ENCODE measurements around the gene KCNJ18. TPM values are rescaled to one million over a fixed set of nuclear protein-coding genes. Genes with fewer than 3 reads are reported as not detected.
A peak's percentile ranks its signal among the peaks of the same experiment; 100 is the strongest.
"Not testable (repeated sequence)": the region's sequence is repeated elsewhere in the genome, so short reads cannot be mapped to it uniquely, and the experiment has no call there.

The KCNJ18 gene
- total and polyA plus RNA-seq, 5 donors: not detected

GRCh38 chr17:21673451-21674241 lies 18.7 kb upstream of the KCNJ18 start:
- WGBS: 84% methylated on average over 31 of the region's 31 CpGs
- H3K27me3 ChIP-seq (ENCODE audit: control insufficient read depth, insufficient read depth); H3K4me3 ChIP-seq (ENCODE audit: low read length); DNase-seq; H3K4me1 ChIP-seq (ENCODE audit: control insufficient read depth, insufficient read depth, low read length); H3K27ac ChIP-seq (ENCODE audit: low read length); H3K9me3 ChIP-seq (ENCODE audit: control insufficient read depth, low read length); intact Hi-C loops (cut with DNase I); ATAC-seq: not testable (repeated sequence)

DNA sequence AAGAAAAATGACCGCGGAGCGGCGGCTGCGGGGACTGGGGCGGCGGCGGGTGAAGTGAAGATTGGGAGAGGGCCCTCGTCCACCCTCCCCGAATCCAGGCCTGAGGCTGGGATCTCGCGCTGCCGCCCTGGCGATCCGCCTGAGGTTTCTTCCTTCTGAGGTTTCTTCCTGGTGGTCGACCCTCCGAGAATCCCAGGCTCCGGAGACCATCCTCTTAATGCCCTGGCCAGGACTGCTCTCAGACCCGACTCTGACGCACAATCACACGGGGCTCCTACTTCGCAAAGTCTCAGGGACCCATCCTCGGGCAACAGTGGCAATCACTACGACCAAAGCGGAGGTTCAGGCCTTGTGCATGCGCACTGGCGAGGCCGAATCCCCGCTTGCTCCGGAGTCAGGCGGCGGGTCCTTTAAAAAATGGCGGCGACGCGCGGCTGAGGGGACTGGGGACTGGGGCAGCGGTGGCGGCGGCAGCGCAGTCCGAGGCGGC lies 18.0 kb upstream of the KCNJ18 start:
- DNase-seq (no peak), ATAC-seq (peak in 1 of 2 donors; percentile 41)
- H3K27ac ChIP-seq (ENCODE audit: low read length): no peak overlapping the region
- no peaks in the 10 kb centered on the region for H3K9me3 ChIP-seq (ENCODE audit: control insufficient read depth, low read length)
- intact Hi-C loops (cut with DNase I): no loop called here
- H3K27me3 ChIP-seq (ENCODE audit: control insufficient read depth, insufficient read depth): no peaks in the 10 kb centered on the region
- H3K4me1 ChIP-seq (ENCODE audit: control insufficient read depth, insufficient read depth, low read length): no peaks in the 10 kb centered on the region
- no peak overlapping the region for H3K4me3 ChIP-seq (ENCODE audit: low read length)
- WGBS: 82% methylated on average over 43 of the region's 43 CpGs

- H3K4me1 ChIP-seq (ENCODE audit: control insufficient read depth, insufficient read depth, low read length); intact Hi-C loops (cut with DNase I); H3K4me3 ChIP-seq (ENCODE audit: low read length); ATAC-seq; H3K27ac ChIP-seq (ENCODE audit: low read length); DNase-seq; H3K27me3 ChIP-seq (ENCODE audit: control insufficient read depth, insufficient read depth); H3K9me3 ChIP-seq (ENCODE audit: control insufficient read depth, low read length): not testable (repeated sequence)
- 75% methylated on average over 17 of the region's 17 CpGs for whole genome bisulfite sequencing
These were observed 17.2 kb upstream of the KCNJ18 start for GRCh38 chr17:21674891-21675738.

DNA sequence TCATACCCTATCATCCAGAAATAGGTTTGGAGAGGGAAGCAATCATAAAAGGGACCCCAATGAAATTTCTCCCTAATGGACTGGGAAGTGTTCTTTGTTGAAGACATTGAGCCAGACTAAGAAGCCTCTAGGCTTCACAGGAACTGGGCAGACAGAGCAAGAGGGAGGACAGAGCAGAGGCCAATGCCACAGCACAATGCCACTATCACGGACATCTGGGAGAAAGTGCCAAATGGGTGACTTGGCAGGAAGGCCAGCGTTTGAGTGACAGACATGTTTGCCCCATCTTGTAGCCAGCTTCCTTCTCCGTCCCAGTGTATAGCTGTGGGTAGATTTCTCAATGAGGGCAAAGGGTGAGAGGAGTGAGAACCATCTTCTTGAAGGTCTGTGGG lies 16.6 kb upstream of the KCNJ18 start:
- 81% methylated on average over 3 of the region's 3 CpGs for WGBS
- H3K9me3 ChIP-seq (ENCODE audit: control insufficient read depth, low read length); intact Hi-C loops (cut with DNase I); ATAC-seq; DNase-seq; H3K27ac ChIP-seq (ENCODE audit: low read length); H3K27me3 ChIP-seq (ENCODE audit: control insufficient read depth, insufficient read depth); H3K4me1 ChIP-seq (ENCODE audit: control insufficient read depth, insufficient read depth, low read length); H3K4me3 ChIP-seq (ENCODE audit: low read length): not testable (repeated sequence)

DNA sequence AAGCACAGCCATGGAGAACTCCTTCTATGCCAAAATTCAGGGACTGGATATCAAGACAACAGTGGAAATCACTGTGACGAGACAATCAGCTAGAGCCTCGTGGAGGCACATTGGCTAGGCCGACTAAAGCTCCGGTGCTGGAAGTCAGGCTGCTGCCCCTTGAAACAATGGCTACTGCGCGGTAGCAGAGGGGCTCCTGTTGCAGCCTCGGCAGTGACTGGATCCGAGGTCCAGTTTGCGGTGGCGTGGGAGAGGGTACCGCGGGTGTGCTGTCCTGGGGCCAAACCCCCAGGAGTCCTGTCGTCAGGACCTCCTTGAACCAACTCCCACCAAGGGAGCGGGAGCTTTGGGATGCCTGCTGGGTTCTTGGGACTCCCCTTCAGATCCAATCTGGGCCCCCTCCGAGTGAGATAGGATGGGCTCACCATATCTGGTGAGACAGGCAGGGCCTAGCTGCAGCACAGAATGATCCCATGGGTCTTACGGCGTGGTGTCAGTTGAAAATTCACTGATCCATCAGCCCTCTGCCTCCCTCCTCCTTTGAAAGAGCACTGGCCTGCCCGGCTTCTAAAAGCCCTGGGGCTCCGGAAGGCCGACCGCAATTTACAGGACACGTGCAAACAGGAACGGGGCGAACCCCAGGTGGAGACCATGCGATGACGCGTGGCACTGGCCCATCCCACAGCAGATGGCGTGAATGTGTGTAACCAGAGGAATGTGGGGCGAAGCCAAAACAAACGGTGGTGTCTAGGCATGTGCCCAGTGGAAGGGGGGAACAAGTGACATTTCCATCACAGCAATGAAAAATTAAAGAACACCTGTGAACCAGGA lies 15.8 kb upstream of the KCNJ18 start:
- intact Hi-C loops (cut with DNase I): no loop called here
- H3K4me3 ChIP-seq (ENCODE audit: low read length): no peak overlapping the region
- 82% methylated on average over 30 of the region's 30 CpGs for WGBS
- H3K9me3 ChIP-seq (ENCODE audit: control insufficient read depth, low read length): no peaks in the 10 kb centered on the region
- H3K4me1 ChIP-seq (ENCODE audit: control insufficient read depth, insufficient read depth, low read length): no peaks in the 10 kb centered on the region
- H3K27me3 ChIP-seq (ENCODE audit: control insufficient read depth, insufficient read depth): no peaks in the 10 kb centered on the region
- H3K27ac ChIP-seq (ENCODE audit: low read length): no peak overlapping the region
- DNase-seq (peak in 1 of 3 donors; percentile 37), ATAC-seq (peak in 1 of 2 donors; percentile 41)

GRCh38 chr17:21677126-21677910 lies 15.0 kb upstream of the KCNJ18 start:
- peak in 1 of 3 donors; percentile 17 for DNase-seq
- Histone ChIP-seq H3K9me3 (ENCODE audit: control insufficient read depth, low read length) (no peaks in the 10 kb centered on the region), H3K4me1 (ENCODE audit: control insufficient read depth, insufficient read depth, low read length) (no peaks in the 10 kb centered on the region), H3K4me3 (ENCODE audit: low read length) (no peak overlapping the region), H3K27me3 (ENCODE audit: control insufficient read depth, insufficient read depth) (no peaks in the 10 kb centered on the region), H3K27ac (ENCODE audit: low read length) (no peak overlapping the region)
- no peak for ATAC-seq
- WGBS: 68% methylated on average over 15 of the region's 15 CpGs
- intact Hi-C loops (cut with DNase I): no loop called here

GRCh38 chr17:21677911-21678310 lies 14.4 kb upstream of the KCNJ18 start:
- Histone ChIP-seq H3K27ac (ENCODE audit: low read length) (no peak overlapping the region), H3K4me3 (ENCODE audit: low read length) (no peak overlapping the region), H3K4me1 (ENCODE audit: control insufficient read depth, insufficient read depth, low read length) (no peaks in the 10 kb centered on the region), H3K9me3 (ENCODE audit: control insufficient read depth, low read length) (no peaks in the 10 kb centered on the region), H3K27me3 (ENCODE audit: control insufficient read depth, insufficient read depth) (no peaks in the 10 kb centered on the region)
- DNase-seq (no peak), ATAC-seq (no peak)
- intact Hi-C loops (cut with DNase I): no loop called here
- WGBS: 75% methylated on average over 17 of the region's 17 CpGs

GRCh38 chr17:21678393-21679081 lies 13.8 kb upstream of the KCNJ18 start:
- Histone ChIP-seq H3K27ac (ENCODE audit: low read length) (no peak overlapping the region), H3K27me3 (ENCODE audit: control insufficient read depth, insufficient read depth) (no peaks in the 10 kb centered on the region), H3K4me1 (ENCODE audit: control insufficient read depth, insufficient read depth, low read length) (no peaks in the 10 kb centered on the region), H3K4me3 (ENCODE audit: low read length) (no peak overlapping the region), H3K9me3 (ENCODE audit: control insufficient read depth, low read length) (no peaks in the 10 kb centered on the region)
- ATAC-seq (no peak), DNase-seq (peak in 1 of 3 donors; percentile 19)
- intact Hi-C loops (cut with DNase I): no loop called here
- WGBS: 45% methylated on average over 42 of the region's 42 CpGs

DNA sequence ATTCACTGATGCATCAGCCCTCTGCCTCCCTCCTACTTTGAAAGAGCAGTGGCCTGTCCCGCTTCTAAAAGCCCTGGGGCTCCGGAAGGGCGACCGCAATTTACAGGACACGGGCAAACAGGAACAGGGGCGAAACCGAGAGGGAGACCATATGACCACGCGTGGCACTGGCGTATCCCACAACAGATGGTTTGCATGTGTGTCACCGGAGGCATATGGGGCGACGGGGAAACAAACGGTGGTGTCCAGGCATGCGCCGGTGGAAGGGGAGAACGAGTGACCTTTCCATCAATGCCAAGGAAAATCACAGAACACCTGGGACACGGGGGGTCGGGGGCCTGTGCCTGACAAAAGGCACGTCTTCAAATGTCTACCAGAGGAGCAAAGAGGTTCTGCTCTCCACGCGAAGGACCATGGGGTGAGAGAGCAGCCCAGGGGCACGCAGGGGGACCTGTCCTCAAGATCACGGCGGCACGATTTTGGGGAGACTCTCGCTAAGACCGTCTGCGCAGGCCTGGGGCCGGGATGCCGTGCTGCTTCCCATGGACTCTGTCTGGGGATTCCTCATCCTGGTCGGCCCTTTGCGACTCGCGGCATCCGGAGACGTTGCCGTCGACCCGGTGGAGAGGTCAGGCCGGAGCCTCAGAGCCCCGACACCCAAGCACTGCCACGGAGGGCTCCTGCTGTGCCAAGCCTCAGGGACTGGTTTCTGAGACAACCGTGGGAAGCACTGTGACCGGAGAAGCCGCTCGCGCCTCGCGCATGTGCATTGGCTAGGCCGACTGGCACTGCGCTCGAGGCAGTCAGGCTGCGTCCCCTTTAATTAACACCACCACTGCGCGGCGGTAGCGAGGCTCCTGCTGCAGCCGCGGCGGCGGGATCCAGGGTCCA lies 12.8 kb upstream of the KCNJ18 start:
- no peak overlapping the region for H3K27ac ChIP-seq (ENCODE audit: low read length)
- no peaks in the 10 kb centered on the region for H3K27me3 ChIP-seq (ENCODE audit: control insufficient read depth, insufficient read depth)
- DNase-seq: peak in 1 of 3 donors; percentile 51
- intact Hi-C loops (cut with DNase I): no loop called here
- no peaks in the 10 kb centered on the region for H3K4me1 ChIP-seq (ENCODE audit: control insufficient read depth, insufficient read depth, low read length)
- no peak for ATAC-seq
- H3K4me3 ChIP-seq (ENCODE audit: low read length): no peak overlapping the region
- WGBS: 62% methylated on average over 62 of the region's 62 CpGs
- no peaks in the 10 kb centered on the region for H3K9me3 ChIP-seq (ENCODE audit: control insufficient read depth, low read length)

Data from right cardiac atrium (tissue), 5 donors.